ENCODE data around the gene EXOC6. TPM values are rescaled to one million over a fixed set of nuclear protein-coding genes. Genes with fewer than 3 reads are reported as not detected.

The EXOC6 gene
- total and polyA plus RNA-seq, 8 donors: 17.5 to 24.0 (median 19.8) TPM

DNA sequence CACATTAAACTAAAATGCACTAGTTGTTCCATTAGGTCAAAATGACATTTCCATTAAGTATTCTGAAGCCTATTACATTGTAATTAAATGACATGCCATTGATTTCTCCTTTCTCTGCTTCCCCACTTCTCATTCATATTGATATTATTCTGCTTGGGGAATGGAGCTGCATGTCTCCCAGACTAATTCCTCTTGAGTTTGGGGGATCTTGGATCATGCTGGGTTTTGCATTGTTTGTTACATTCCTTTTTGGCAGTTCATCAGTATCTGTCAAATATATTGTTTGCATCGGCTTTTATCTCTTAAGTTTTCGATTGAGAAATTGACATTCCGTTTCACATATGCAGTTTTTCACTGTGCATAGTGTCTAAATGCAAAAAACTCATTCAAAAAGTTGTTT lies 147.2 kb downstream of the EXOC6 start:
- Histone ChIP-seq H3K4me1 (peaks cover 0 to 9% of the 10 kb centered on the region in 2 donors), H3K36me3 (peaks cover 0 to 5% of the 10 kb centered on the region in 2 donors), H3K27me3 (no peaks in the 10 kb centered on the region), H3K4me3 (no peak overlapping the region), H3K27ac (no peak overlapping the region), H3K9me3 (no peaks in the 10 kb centered on the region)
- ATAC-seq (no peak), DNase-seq (no peak)
- intact Hi-C loops (cut with DNase I): no loop called here
- no peak for TF ChIP-seq CTCF (IDR thresholded peaks at IDR 0.05)

GRCh38 chr10:92997620-92998019 lies 149.3 kb downstream of the EXOC6 start:
- Histone ChIP-seq H3K9me3 (no peaks in the 10 kb centered on the region), H3K27ac (no peak overlapping the region), H3K36me3 (peaks cover 0 to 5% of the 10 kb centered on the region in 2 donors), H3K4me3 (no peak overlapping the region), H3K27me3 (no peaks in the 10 kb centered on the region), H3K4me1 (peaks cover 0 to 9% of the 10 kb centered on the region in 2 donors)
- TF ChIP-seq CTCF (IDR thresholded peaks at IDR 0.05): no peak
- DNase-seq (no peak), ATAC-seq (peak; percentile 75)
- intact Hi-C loops (cut with DNase I): no loop called here

DNA sequence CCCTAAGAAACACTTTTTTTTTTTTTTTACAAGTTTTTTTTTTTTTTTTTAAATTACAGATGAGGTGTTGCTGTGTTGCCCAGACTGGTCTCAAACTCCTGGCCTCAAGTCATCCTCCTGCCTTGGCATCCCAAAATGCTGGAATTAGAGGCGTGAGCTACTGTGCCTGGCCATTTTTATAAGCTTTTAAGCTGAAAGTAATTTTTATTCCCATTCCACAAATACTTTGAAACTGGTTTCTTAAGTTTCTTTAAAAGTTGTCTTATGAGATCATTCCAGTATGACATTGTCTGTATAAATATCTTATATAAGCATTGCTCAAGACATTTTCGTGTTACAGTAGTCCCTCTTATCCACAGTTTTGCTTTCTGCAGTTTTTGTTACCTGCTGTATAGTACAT lies 150.9 kb downstream of the EXOC6 start:
- H3K27ac ChIP-seq: no peak overlapping the region
- no peaks in the 10 kb centered on the region for H3K9me3 ChIP-seq
- H3K4me3 ChIP-seq: no peak overlapping the region
- intact Hi-C loops (cut with DNase I): no loop called here
- no peak for DNase-seq
- no peak for ATAC-seq
- no peaks in the 10 kb centered on the region for H3K27me3 ChIP-seq
- TF ChIP-seq CTCF (IDR thresholded peaks at IDR 0.05): no peak
- peaks cover 0 to 5% of the 10 kb centered on the region in 2 donors for H3K36me3 ChIP-seq
- peaks cover 0 to 9% of the 10 kb centered on the region in 2 donors for H3K4me1 ChIP-seq

GRCh38 chr10:93006435-93007039 lies 158.2 kb downstream of the EXOC6 start:
- TF ChIP-seq CTCF (IDR thresholded peaks at IDR 0.05): peak; percentile 21 to 36
- H3K36me3 ChIP-seq: no peaks in the 10 kb centered on the region
- H3K9me3 ChIP-seq: no peaks in the 10 kb centered on the region
- no peaks in the 10 kb centered on the region for H3K4me1 ChIP-seq
- H3K27me3 ChIP-seq: no peaks in the 10 kb centered on the region
- peak; percentile 78 for ATAC-seq
- no peak overlapping the region for H3K27ac ChIP-seq
- no peak overlapping the region for H3K4me3 ChIP-seq
- intact Hi-C loops (cut with DNase I): no loop called here
- DNase-seq: peak in 2 of 4 donors; percentile 37 to 57

DNA sequence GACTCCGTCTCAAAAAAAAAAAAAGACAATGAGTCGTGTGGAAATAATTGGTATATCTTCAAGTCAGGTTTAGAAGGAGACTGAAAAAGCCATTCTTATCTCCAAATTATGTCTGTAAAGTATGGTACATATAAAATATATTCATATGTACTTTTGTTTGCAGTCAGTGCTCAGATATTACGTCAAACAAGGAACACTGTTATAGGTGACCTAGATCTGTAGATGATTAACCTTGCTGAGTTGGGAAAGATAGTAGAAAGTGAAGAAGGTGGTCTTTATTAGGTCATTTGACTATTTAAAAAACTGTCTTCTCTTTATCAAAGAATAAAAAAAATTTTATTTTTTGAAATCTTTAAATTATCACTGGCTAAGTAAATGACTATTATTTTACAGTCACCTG lies 167.4 kb downstream of the EXOC6 start:
- no peak for DNase-seq
- ATAC-seq: no peak
- no peak overlapping the region for H3K4me3 ChIP-seq
- H3K9me3 ChIP-seq: no peaks in the 10 kb centered on the region
- H3K27me3 ChIP-seq: no peaks in the 10 kb centered on the region
- intact Hi-C loops (cut with DNase I): no loop called here
- no peak overlapping the region for H3K27ac ChIP-seq
- H3K36me3 ChIP-seq: peaks cover 0 to 16% of the 10 kb centered on the region in 2 donors
- no peak for TF ChIP-seq CTCF (IDR thresholded peaks at IDR 0.05)
- H3K4me1 ChIP-seq: no peaks in the 10 kb centered on the region

All from left lung (tissue), 10 donors.